K562 (cell line): ENCODE results near the gene EPHB1. TPM values are rescaled to one million over a fixed set of nuclear protein-coding genes. Genes with fewer than 3 reads are reported as not detected.

Experiments used
- ATAC-seq: fragments of 200-7000 bp; cut with Tn5 transposase; 3 replicates; pipeline ENCODE4 v1.9.1; 2020; ENCODE audit warnings: moderate library complexity
- BruUV-seq: library from RNA; stranded (reverse); fragments of 400-500 nt; replicated peaks from 2 replicates; lab custom pipeline; 2021; lab: Mats Ljungman, UMichigan
- CTCF ChIA-PET: fragments of 300-600 bp; formaldehyde crosslinking; extraction: SDS; loops from one replicate; lab custom pipeline; 2021; ENCODE audit warnings: low intra/inter-chr PET ratio; lab: Yijun Ruan, JAX
- POLR2A ChIA-PET: fragments of 300-600, 350-650 bp; sonication (Branson Sonifier 250); formaldehyde crosslinking; extraction: SDS; loops from one replicate; lab custom pipeline; 2021; ENCODE audit warnings: antibody characterized with exemption, inconsistent platforms; lab: Yijun Ruan, JAX
- DNase-seq, 4 experiments: peaks; one replicate each; pipeline versions ENCODE4 v3.0.0 to v3.0.0-alpha.2; 2011 to 2018; ENCODE audit warnings: low spot score in 3 of 4, mixed read lengths in 3 of 4; ENCODE audit errors: extremely low read depth in 1 of 4
- FAIRE-seq: peaks from 2 replicates; lab custom pipeline; 2011; peaks lifted over from hg19 to GRCh38; lab: Jason Lieb, UNC
- H2AFZ ChIP-seq: 2 replicates; pipeline ENCODE4 v1.6.0; 2011; ENCODE audit warnings: low read depth, low read length, control low read depth, inconsistent platforms
- H3K27ac ChIP-seq: fragments of 200-600 bp; 3 replicates; pipeline ENCODE4 v1.8.0; 2011; ENCODE audit warnings: low read depth, mild to moderate bottlenecking, control low read depth, inconsistent platforms, low read length, moderate library complexity, mixed read lengths; ENCODE audit errors: extremely low read depth
- H3K27me3 ChIP-seq, 2 experiments: fragments of 300-600 bp in 1 of 2; 2 replicates in 1 of 2; 3 replicates in 1 of 2; pipeline versions ENCODE4 v1.6.0 to v1.8.0; 2011; ENCODE audit warnings: inconsistent platforms in 2 of 2, low read length in 2 of 2, mild to moderate bottlenecking in 1 of 2, mixed read lengths in 1 of 2, moderate library complexity in 1 of 2; ENCODE audit not compliant: control insufficient read depth in 2 of 2, insufficient read depth in 2 of 2
- H3K36me3 ChIP-seq: fragments of 300-600 bp; 3 replicates; pipeline ENCODE4 v1.8.0; 2011; ENCODE audit warnings: mild to moderate bottlenecking, low read length, inconsistent platforms; ENCODE audit not compliant: control insufficient read depth, insufficient read depth
- H3K4me1 ChIP-seq, 2 experiments: fragments of 200-600 bp in 1 of 2; replicated peaks in 1 of 2; 2 replicates in 1 of 2; 3 replicates in 1 of 2; pipeline versions ENCODE4 v1.5.1 to v1.8.0; 2011; ENCODE audit warnings: inconsistent platforms in 2 of 2, low read length in 2 of 2, mild to moderate bottlenecking in 1 of 2, mixed read lengths in 1 of 2, moderate library complexity in 1 of 2; ENCODE audit not compliant: control insufficient read depth in 2 of 2, insufficient read depth in 2 of 2
- H3K4me2 ChIP-seq: 2 replicates; pipeline ENCODE4 v1.6.1; 2011; ENCODE audit warnings: low read length, control low read depth, inconsistent platforms, mixed read lengths; ENCODE audit not compliant: insufficient read depth
- H3K4me3 ChIP-seq: fragments of 200-600 bp; sonication (generic), shearing (Covaris generic); 2 replicates; pipeline ENCODE4 v1.5.1; 2016; ENCODE audit warnings: control low read depth, inconsistent platforms
- H3K79me2 ChIP-seq: fragments of 200-600 bp; 3 replicates; pipeline ENCODE4 v1.8.0; 2011; ENCODE audit warnings: low read length, inconsistent platforms; ENCODE audit not compliant: control insufficient read depth, insufficient read depth
- H3K9ac ChIP-seq, 2 experiments: 2 replicates each; pipeline versions ENCODE4 v1.6.0 to v1.6.1; 2011; ENCODE audit warnings: low read depth in 2 of 2, low read length in 2 of 2, control low read depth in 1 of 2, inconsistent platforms in 1 of 2, mild to moderate bottlenecking in 1 of 2, mixed read lengths in 1 of 2; ENCODE audit not compliant: insufficient read depth in 1 of 2
- H3K9me1 ChIP-seq: one replicate; pipeline ENCODE4 v1.6.0; 2011; ENCODE audit warnings: inconsistent platforms, mild to moderate bottlenecking, low read length, moderate library complexity; ENCODE audit not compliant: control insufficient read depth, insufficient read depth
- H3K9me3 ChIP-seq: replicated peaks from 2 replicates; pipeline ENCODE4 v1.5.1; 2011; ENCODE audit warnings: low read depth, low read length, inconsistent platforms; ENCODE audit not compliant: control insufficient read depth, insufficient read depth
- H4K20me1 ChIP-seq: replicated peaks from 2 replicates; pipeline ENCODE4 v1.6.1; 2011; ENCODE audit warnings: low read length, inconsistent platforms, mixed read lengths; ENCODE audit not compliant: control insufficient read depth, insufficient read depth
- CBX5 ChIP-seq: IDR thresholded peaks from 2 replicates; pipeline ENCODE4 v1.6.1; 2014; ENCODE audit warnings: low read depth, borderline replicate concordance
- E2F6 ChIP-seq, 2 experiments: IDR thresholded peaks; 2 replicates each; pipeline ENCODE4 v1.6.1; 2011; ENCODE audit warnings: borderline replicate concordance in 1 of 2, control low read depth in 1 of 2, low read depth in 1 of 2, low read length in 1 of 2, mild to moderate bottlenecking in 1 of 2, mixed read lengths in 1 of 2, moderate library complexity in 1 of 2; ENCODE audit not compliant: insufficient read depth in 1 of 2, insufficient read length in 1 of 2, poor library complexity in 1 of 2, severe bottlenecking in 1 of 2; ENCODE audit errors: extremely low read depth in 1 of 2
- FOXJ2 ChIP-seq: fragments of 200-800 bp; sonication (Bioruptor generic); IDR thresholded peaks from 2 replicates; pipeline ENCODE4 v1.6.1; 2016; ENCODE audit warnings: missing genetic modification characterization, missing compliant biosample characterization
- FOXK2 ChIP-seq, 2 experiments: fragments of 450-650 bp; IDR thresholded peaks in 1 of 2; conservative IDR thresholded peaks in 1 of 2; 2 replicates each; pipeline ENCODE4 v1.6.1; 2016; ENCODE audit warnings: low read depth in 2 of 2, mild to moderate bottlenecking in 1 of 2
- OTX1 ChIP-seq: fragments of 450-650 bp; formaldehyde crosslinking; IDR thresholded peaks from 2 replicates; pipeline ENCODE4 v1.4.0; 2022; ENCODE audit warnings: mild to moderate bottlenecking
- PRMT5 ChIP-seq: sonication (generic); formaldehyde crosslinking; IDR thresholded peaks from 2 replicates; pipeline ENCODE4 v1.5.0; 2020; ENCODE audit warnings: missing genetic modification reagents
- RBBP5 ChIP-seq: fragments of 200-600 bp; sonication (generic); IDR thresholded peaks from 2 replicates; pipeline ENCODE4 v1.6.1; 2012; ENCODE audit warnings: borderline replicate concordance, mild to moderate bottlenecking, low read length, control low read depth, inconsistent platforms; ENCODE audit not compliant: insufficient read depth, poor library complexity, severe bottlenecking
- ZFP30 ChIP-seq: fragments of 250-450 bp; sonication (Bioruptor Pico); IDR thresholded peaks from 2 replicates; pipeline ENCODE4 v1.8.0; 2022; ENCODE audit warnings: moderate library complexity, mild to moderate bottlenecking, inconsistent platforms, borderline replicate concordance
- WGBS: fragments of 100-300 bp; shearing (Covaris generic); methylation state at CpG from one replicate; pipeline ENCODE4 v1.1.6; 2016; ENCODE audit warnings: low coverage, mixed read lengths; ENCODE audit not compliant: insufficient coverage; ENCODE audit errors: missing lambda C conversion rate; 5-methylcytosine and 5-hydroxymethylcytosine counted together
- in situ Hi-C: fragments of 300-500 bp; cut with MboI; formaldehyde crosslinking; loops from 4 replicates; pipeline ENCODE4 v1.15.0; 2018; ENCODE audit warnings: inconsistent platforms, mixed read lengths
- intact Hi-C: fragments of 100-400 bp; cut with micrococcal nuclease; formaldehyde crosslinking; loops from 2 replicates; pipeline ENCODE4 v1.14.2; 2022
- polyA plus RNA-seq, 8 experiments: library from polyadenylated mRNA; depleted of rRNA in 4 of 8; stranded (reverse) in 5 of 8; unstranded in 3 of 8; fragments of >200 nt; fragmentation: Nextera tagmentation in 2 of 8; fragmentation: Illumina TruSeq in 1 of 8; extraction: Ambion mirVana in 2 of 8; extraction: Trizol in 1 of 8; gene quantifications; 2 replicates each; pipeline versions ENCODE4 v1.2.1 to v1.2.3, GENCODE V29; 2011 to 2014; ENCODE audit warnings: inconsistent platforms in 1 of 8, missing spikeins in 1 of 8
- total RNA-seq, 7 experiments: library from RNA; depleted of rRNA in 6 of 7; stranded (reverse); fragments of >200 nt in 6 of 7; fragmentation: Illumina TruSeq in 2 of 7; extraction: Trizol in 2 of 7; gene quantifications; 2 replicates each; pipeline versions ENCODE4 v1.2.1 to v1.2.3, GENCODE V29; 2011 to 2021; ENCODE audit warnings: low replicate concordance in 1 of 7

Gene EPHB1
- total and polyA plus RNA-seq, 9 of the 15 experiments (the other 6 are each of a cell fraction or from before 2014, with no cell fraction given) = 0.29 TPM; not detected in 8

- TF ChIP-seq PRMT5 (CRISPR knock-in tag) = no peak
- no peak for TF ChIP-seq CBX5
- no peak for TF ChIP-seq ZFP30 (CRISPR knock-in tag)
- no peak for TF ChIP-seq E2F6 (IDR thresholded peaks at IDR 0.05; ENCODE audit: borderline replicate concordance in 1 of 2, extremely low read depth in 1 of 2, insufficient read depth in 1 of 2, insufficient read length in 1 of 2, low read depth in 1 of 2, low read length in 1 of 2, poor library complexity in 1 of 2, severe bottlenecking in 1 of 2)
- no peak for TF ChIP-seq FOXK2 (conservative IDR thresholded peaks at IDR 0.05 in 1 of 2, IDR thresholded peaks at IDR 0.05 in 1 of 2; ENCODE audit: low read depth in 2 of 2)
- TF ChIP-seq OTX1 (CRISPR knock-in tag) = no peak
- no peak for TF ChIP-seq RBBP5
- TF ChIP-seq FOXJ2 (tag) = no peak
- intact Hi-C loops = no loop called here
- Histone ChIP-seq H2AFZ (no peak overlapping the region), H3K9ac (no peak overlapping the region), H3K27ac (no peak overlapping the region), H3K36me3 (no peaks in the 10 kb centered on the region), H3K4me2 (no peak overlapping the region), H3K9me1 (no peaks in the 10 kb centered on the region), H3K27me3 (peaks cover 0 to 4% of the 10 kb centered on the region in 2 experiments; a peak in 1 of 5 replicates), H3K79me2 (no peaks in the 10 kb centered on the region), H3K9me3 (no peaks in the 10 kb centered on the region), H4K20me1 (no peaks in the 10 kb centered on the region), H3K4me3 (no peak overlapping the region), H3K4me1 (no peaks in the 10 kb centered on the region)
- WGBS = 0% methylated on average over 2 of the region's 2 CpGs
- BruUV-seq = no TSS peak
- CTCF ChIA-PET = no interaction called here
- POLR2A ChIA-PET = no interaction called here
- in situ Hi-C loops = no loop called here
- FAIRE-seq = no peak
- no peak for DNase-seq
- ATAC-seq = no peak
Measured at GRCh38 chr3:134765468-134765867, 29.6 kb upstream of the EPHB1 start.
